HCT116 (cell line): ENCODE results near the gene BMERB1. TPM values are rescaled to one million over a fixed set of nuclear protein-coding genes. Genes with fewer than 3 reads are reported as not detected.

ENCODE experiments used
- ATAC-seq: fragments of 200-7000 bp; cut with Tn5 transposase; 2 replicates; pipeline ENCODE4 v1.9.1; 2020; ENCODE audit warnings: mild to moderate bottlenecking, moderate library complexity
- BruUV-seq: library from RNA; stranded (reverse); fragments of 400-500 nt; replicated peaks from 2 replicates; lab custom pipeline; 2021; lab: Mats Ljungman, UMichigan
- CTCF ChIA-PET: fragments of 300-600 bp; sonication (Branson Sonifier 250); formaldehyde crosslinking; loops from one replicate; lab custom pipeline; 2021; ENCODE audit warnings: antibody characterized with exemption; lab: Charles Lee
- POLR2A ChIA-PET: fragments of 300-600, 350-600 bp; sonication (Branson Sonifier 250); formaldehyde crosslinking; loops from one replicate; lab custom pipeline; 2021; ENCODE audit warnings: antibody characterized with exemption; lab: Charles Lee
- RAD21 ChIA-PET, 2 experiments: fragments of 300-600 bp; sonication (Branson Sonifier 250); formaldehyde crosslinking; loops; one replicate each; lab custom pipeline; 2023; ENCODE audit warnings: low total read pairs in 2 of 2; ENCODE audit not compliant: uncharacterized antibody in 2 of 2, unreplicated experiment in 2 of 2, low non-redundant PET in 1 of 2; lab: Charles Lee
- DNase-seq: peaks from one replicate; pipeline ENCODE4 v3.0.0-alpha.2; 2010; ENCODE audit warnings: low read depth, low spot score
- H2AFZ ChIP-seq: fragments of 200-600 bp; shearing (Covaris generic), sonication (generic); 2 replicates; pipeline ENCODE4 v1.6.1; 2017; ENCODE audit warnings: low read depth, mixed run types, mixed read lengths, antibody characterized with exemption, low read length; ENCODE audit not compliant: poor library complexity, severe bottlenecking
- H3K27ac ChIP-seq: 2 replicates; pipeline ENCODE4 v1.5.1; 2012; ENCODE audit warnings: low read depth, low read length
- H3K27me3 ChIP-seq: fragments of 200-600 bp; sonication (generic); 2 replicates; pipeline ENCODE4 v1.6.1; 2016; ENCODE audit warnings: mixed run types, low read length, mixed read lengths; ENCODE audit not compliant: insufficient read depth
- H3K36me3 ChIP-seq, 2 experiments: fragments of 200-500 bp in 1 of 2; fragments of 200-600 bp in 1 of 2; sonication (Bioruptor generic) in 1 of 2; sonication (generic) in 1 of 2; 2 replicates each; pipeline versions ENCODE4 v1.5.1 to v1.6.1; 2014 to 2016; ENCODE audit warnings: low read length in 2 of 2, inconsistent platforms in 1 of 2, mixed read lengths in 1 of 2, mixed run types in 1 of 2; ENCODE audit not compliant: insufficient read depth in 2 of 2, control insufficient read depth in 1 of 2
- H3K4me1 ChIP-seq, 2 experiments: fragments of 200-600 bp in 1 of 2; sonication (generic) in 1 of 2; 2 replicates each; pipeline versions ENCODE4 v1.5.1 to v1.6.1; 2012 to 2017; ENCODE audit warnings: low read length in 2 of 2, inconsistent platforms in 1 of 2, mild to moderate bottlenecking in 1 of 2, mixed read lengths in 1 of 2, mixed run types in 1 of 2, moderate library complexity in 1 of 2; ENCODE audit not compliant: insufficient read depth in 2 of 2, control insufficient read depth in 1 of 2
- H3K4me2 ChIP-seq: fragments of 200-600 bp; sonication (generic); 2 replicates; pipeline ENCODE4 v1.6.1; 2017; ENCODE audit warnings: mixed run types, low read length, mixed read lengths
- H3K4me3 ChIP-seq, 2 experiments: fragments of 200-600 bp in 1 of 2; sonication (generic) in 1 of 2; replicated peaks in 1 of 2; 2 replicates each; pipeline ENCODE4 v1.5.1; 2011 to 2016; ENCODE audit warnings: low read length in 2 of 2, control low read depth in 1 of 2, low read depth in 1 of 2, mild to moderate bottlenecking in 1 of 2, mixed read lengths in 1 of 2, mixed run types in 1 of 2
- H3K79me2 ChIP-seq: fragments of 200-600 bp; sonication (generic); 2 replicates; pipeline ENCODE4 v1.6.1; 2017; ENCODE audit warnings: mild to moderate bottlenecking, mixed run types, low read length, moderate library complexity, mixed read lengths; ENCODE audit not compliant: insufficient read depth
- H3K9ac ChIP-seq: fragments of 200-600 bp; sonication (generic); 2 replicates; pipeline ENCODE4 v1.6.1; 2016; ENCODE audit warnings: low read length, mixed read lengths
- H3K9me2 ChIP-seq: fragments of 200-600 bp; sonication (generic), shearing (Covaris generic); 2 replicates; pipeline ENCODE4 v1.6.1; 2017; ENCODE audit warnings: mixed run types, mild to moderate bottlenecking, moderate library complexity; ENCODE audit not compliant: insufficient read depth
- H3K9me3 ChIP-seq, 2 experiments: fragments of 200-500 bp in 1 of 2; fragments of 200-600 bp in 1 of 2; sonication (Bioruptor generic) in 1 of 2; sonication (generic) in 1 of 2; 2 replicates each; pipeline ENCODE4 v1.6.1; 2014 to 2017; ENCODE audit warnings: low read length in 2 of 2, mixed read lengths in 2 of 2, inconsistent platforms in 1 of 2, low read depth in 1 of 2, mild to moderate bottlenecking in 1 of 2, mixed run types in 1 of 2, moderate library complexity in 1 of 2; ENCODE audit not compliant: control insufficient read depth in 1 of 2, insufficient read depth in 1 of 2
- H4K20me1 ChIP-seq: fragments of 200-600 bp; sonication (generic), shearing (Covaris generic); 2 replicates; pipeline ENCODE4 v1.6.1; 2017; ENCODE audit warnings: mixed run types, mild to moderate bottlenecking, moderate library complexity; ENCODE audit not compliant: insufficient read depth
- ATF3 ChIP-seq: IDR thresholded peaks from 2 replicates; pipeline ENCODE4 v1.6.1; 2012
- CBX3 ChIP-seq: IDR thresholded peaks from 2 replicates; pipeline ENCODE4 v1.6.1; 2012; ENCODE audit warnings: low read depth
- ELF1 ChIP-seq: IDR thresholded peaks from 2 replicates; pipeline ENCODE4 v1.6.1; 2012; ENCODE audit warnings: low read depth, borderline replicate concordance
- EZH2 ChIP-seq: fragments of 200-600 bp; sonication (generic); IDR thresholded peaks from 2 replicates; pipeline ENCODE4 v1.6.1; 2017; ENCODE audit warnings: antibody characterized with exemption, mixed run types
- EZH2phosphoT487 ChIP-seq: fragments of 200-600 bp; IDR thresholded peaks from 2 replicates; pipeline ENCODE4 v1.6.1; 2018; ENCODE audit warnings: antibody characterized with exemption, borderline replicate concordance
- FOSL1 ChIP-seq: IDR thresholded peaks from 2 replicates; pipeline ENCODE4 v1.6.1; 2012; ENCODE audit warnings: low read depth
- POLR2AphosphoS5 ChIP-seq: IDR thresholded peaks from 2 replicates; pipeline ENCODE4 v1.6.1; 2011; ENCODE audit warnings: mild to moderate bottlenecking, low read depth, low read length, moderate library complexity
- REST ChIP-seq: IDR thresholded peaks from 2 replicates; pipeline ENCODE4 v1.6.1; 2012; ENCODE audit warnings: low read depth
- SRF ChIP-seq: IDR thresholded peaks from 2 replicates; pipeline ENCODE4 v1.6.1; 2012; ENCODE audit warnings: low read depth
- TCF7L2 ChIP-seq: IDR thresholded peaks from 2 replicates; pipeline ENCODE4 v1.7.0; 2011; ENCODE audit warnings: borderline replicate concordance, inconsistent platforms; ENCODE audit not compliant: insufficient read depth, insufficient read length; ENCODE audit errors: extremely low read depth
- ZBTB33 ChIP-seq: IDR thresholded peaks from 2 replicates; pipeline ENCODE4 v1.6.1; 2011; ENCODE audit warnings: mild to moderate bottlenecking, low read length, moderate library complexity; ENCODE audit not compliant: insufficient replicate concordance; ENCODE audit errors: extremely low read depth
- intact Hi-C: fragments of 100-400 bp; cut with micrococcal nuclease; formaldehyde crosslinking; loops from 2 replicates; pipeline ENCODE4 v1.10.0; 2022
- total RNA-seq: library from RNA; stranded (reverse); gene quantifications from one replicate; pipeline ENCODE4 v1.2.1, GENCODE V29; 2021; ENCODE audit not compliant: unreplicated experiment
- TF ChIP-seq, protein P1 (sequence below), 3 experiments: fragments of 200-600 bp in 1 of 3; sonication (generic) in 1 of 3; IDR thresholded peaks in 2 of 3; conservative IDR thresholded peaks in 1 of 3; 2 replicates each; pipeline ENCODE4 v1.5.1; 2012 to 2017; ENCODE audit warnings: low read depth in 2 of 3, low read length in 2 of 3, antibody characterized with exemption in 1 of 3, borderline replicate concordance in 1 of 3, control low read depth in 1 of 3, mild to moderate bottlenecking in 1 of 3, mixed read lengths in 1 of 3, mixed run types in 1 of 3, moderate library complexity in 1 of 3; ENCODE audit not compliant: insufficient read depth in 1 of 3
- TF ChIP-seq, protein P2 (sequence below): IDR thresholded peaks from 2 replicates; pipeline ENCODE4 v1.6.1; 2012

The BMERB1 gene
- total RNA-seq, 1 experiment from 2014 or later, result 43.6 TPM

DNA sequence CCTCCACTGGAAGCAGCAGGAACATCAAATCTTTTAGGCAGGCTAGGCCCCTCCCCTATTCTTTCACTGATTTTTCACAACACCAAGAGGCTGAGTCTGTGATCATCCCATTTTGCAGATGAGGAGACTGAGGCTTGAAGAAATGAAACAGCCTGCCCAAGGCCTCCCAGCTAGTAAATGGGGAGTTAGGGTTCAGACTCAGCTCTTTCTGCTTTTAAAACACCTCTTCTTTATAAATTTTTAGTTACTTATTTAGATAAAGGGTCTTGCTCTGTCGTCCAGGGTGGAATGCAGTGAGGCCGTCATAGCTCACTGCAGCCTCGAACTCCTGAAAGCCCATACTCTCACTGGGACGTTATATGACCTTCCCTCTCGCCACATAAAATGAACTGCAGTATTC is 82.2 kb downstream of the BMERB1 start:
- Histone ChIP-seq H3K9ac (no peak overlapping the region), H4K20me1 (no peaks in the 10 kb centered on the region), H3K27ac (no peak overlapping the region), H3K4me1 (peaks cover 0 to 6% of the 10 kb centered on the region in 2 experiments; a peak in 1 of 4 replicates), H3K36me3 (no peaks in the 10 kb centered on the region), H3K4me3 (no peak overlapping the region), H3K9me2 (no peaks in the 10 kb centered on the region), H3K27me3 (no peaks in the 10 kb centered on the region), H3K79me2 (no peaks in the 10 kb centered on the region), H3K4me2 (no peak overlapping the region), H3K9me3 (no peaks in the 10 kb centered on the region), H2AFZ (no peak overlapping the region)
- DNase-seq, result no peak
- ChIA-PET POLR2A (no interaction called here), CTCF (no interaction called here), RAD21 (no interaction called here)
- BruUV-seq, result no TSS peak
- intact Hi-C loops, result no loop called here
- no peak for TF ChIP-seq POLR2AphosphoS5
- TF ChIP-seq, protein P1, sequence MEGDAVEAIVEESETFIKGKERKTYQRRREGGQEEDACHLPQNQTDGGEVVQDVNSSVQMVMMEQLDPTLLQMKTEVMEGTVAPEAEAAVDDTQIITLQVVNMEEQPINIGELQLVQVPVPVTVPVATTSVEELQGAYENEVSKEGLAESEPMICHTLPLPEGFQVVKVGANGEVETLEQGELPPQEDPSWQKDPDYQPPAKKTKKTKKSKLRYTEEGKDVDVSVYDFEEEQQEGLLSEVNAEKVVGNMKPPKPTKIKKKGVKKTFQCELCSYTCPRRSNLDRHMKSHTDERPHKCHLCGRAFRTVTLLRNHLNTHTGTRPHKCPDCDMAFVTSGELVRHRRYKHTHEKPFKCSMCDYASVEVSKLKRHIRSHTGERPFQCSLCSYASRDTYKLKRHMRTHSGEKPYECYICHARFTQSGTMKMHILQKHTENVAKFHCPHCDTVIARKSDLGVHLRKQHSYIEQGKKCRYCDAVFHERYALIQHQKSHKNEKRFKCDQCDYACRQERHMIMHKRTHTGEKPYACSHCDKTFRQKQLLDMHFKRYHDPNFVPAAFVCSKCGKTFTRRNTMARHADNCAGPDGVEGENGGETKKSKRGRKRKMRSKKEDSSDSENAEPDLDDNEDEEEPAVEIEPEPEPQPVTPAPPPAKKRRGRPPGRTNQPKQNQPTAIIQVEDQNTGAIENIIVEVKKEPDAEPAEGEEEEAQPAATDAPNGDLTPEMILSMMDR (IDR thresholded peaks at IDR 0.05 in 2 of 3, conservative IDR thresholded peaks at IDR 0.05 in 1 of 3; ENCODE audit: borderline replicate concordance in 1 of 3, insufficient read depth in 1 of 3, low read depth in 2 of 3, low read length in 2 of 3), result no peak
- TF ChIP-seq TCF7L2, result no peak
- no peak for TF ChIP-seq EZH2
- TF ChIP-seq, protein P2, sequence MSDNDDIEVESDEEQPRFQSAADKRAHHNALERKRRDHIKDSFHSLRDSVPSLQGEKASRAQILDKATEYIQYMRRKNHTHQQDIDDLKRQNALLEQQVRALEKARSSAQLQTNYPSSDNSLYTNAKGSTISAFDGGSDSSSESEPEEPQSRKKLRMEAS, result no peak
- TF ChIP-seq REST, result no peak
- no peak for TF ChIP-seq ATF3
- TF ChIP-seq SRF, result no peak
- no peak for TF ChIP-seq FOSL1
- no peak for TF ChIP-seq ELF1
- no peak for TF ChIP-seq CBX3
- TF ChIP-seq ZBTB33, result no peak
- no peak for TF ChIP-seq EZH2phosphoT487
- ATAC-seq, result no peak
